RWPE1 (cell line): Measurements from ENCODE around the gene PHF12.

Experiments used
- CTCF ChIA-PET: fragments of 350-600 bp; sonication (Branson Sonifier 250); formaldehyde crosslinking; extraction: SDS; loops from one replicate; lab custom pipeline; 2021; lab: Yijun Ruan, JAX
- POLR2A ChIA-PET: fragments of 400-600 bp; formaldehyde crosslinking; extraction: SDS; loops from one replicate; lab custom pipeline; 2020; ENCODE audit warnings: antibody characterized with exemption; ENCODE audit not compliant: low non-redundant PET; lab: Yijun Ruan, JAX
- DNase-seq: peaks from one replicate; pipeline ENCODE4 v3.0.0; 2012; ENCODE audit warnings: low spot score
- H3K27ac ChIP-seq: fragments of 450-650 bp; 2 replicates; pipeline ENCODE4 v1.5.1; 2017
- TF ChIP-seq, protein P1 (sequence below): fragments of 450-650 bp; conservative IDR thresholded peaks from 2 replicates; pipeline ENCODE4 v1.5.1; 2017; ENCODE audit warnings: low read depth, mild to moderate bottlenecking

Gene PHF12

DNA sequence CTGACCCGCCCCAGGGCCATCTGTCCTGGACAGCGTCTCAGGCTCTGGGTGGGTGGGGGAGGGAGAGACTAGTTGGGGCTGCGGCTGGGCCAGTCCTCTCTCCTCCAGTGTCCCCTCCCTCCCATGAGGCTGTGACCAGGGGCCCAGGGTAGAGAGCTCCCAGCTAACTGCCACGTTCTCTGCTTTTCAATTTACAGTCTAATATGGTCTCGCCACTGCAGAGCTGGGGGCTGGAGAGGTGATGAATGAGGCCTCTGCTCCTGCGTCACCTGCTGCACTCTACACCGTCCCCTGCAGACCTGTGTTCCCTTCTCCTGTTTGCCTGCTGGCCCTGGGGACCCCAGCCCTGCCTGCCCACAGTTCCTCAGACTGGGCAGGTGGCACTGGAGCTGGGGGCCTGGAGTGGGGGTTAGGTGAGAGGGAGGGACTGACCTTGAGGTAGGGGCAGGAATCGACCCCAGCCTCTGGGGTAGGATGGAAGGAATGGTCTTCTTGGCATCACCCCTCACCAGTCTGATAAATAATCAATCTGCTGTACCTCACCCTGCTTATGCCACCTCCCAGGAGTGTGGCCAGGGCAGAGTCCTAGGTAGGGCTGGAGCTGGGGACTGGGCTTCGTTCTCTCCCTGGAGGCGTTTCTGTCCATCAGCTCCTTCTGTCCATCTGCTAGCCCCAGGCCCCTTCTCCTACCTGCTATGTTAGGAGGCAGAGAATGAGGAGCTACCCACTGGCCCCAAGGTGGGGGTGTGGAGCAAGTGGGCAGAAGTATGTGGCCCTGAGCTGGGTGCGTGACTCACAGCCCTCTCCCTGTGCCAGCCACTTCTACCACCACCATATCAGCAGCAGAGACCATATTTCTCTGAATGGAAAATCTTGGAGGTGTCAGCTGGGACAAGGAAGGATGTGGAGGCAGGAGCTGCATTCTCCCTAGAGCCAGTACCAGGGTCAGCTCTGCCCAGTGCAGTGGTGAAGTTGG, 41.6 kb upstream of the PHF12 start:
- ChIA-PET POLR2A (no interaction called here), CTCF (interaction anchor here (1.0 to 1.6 kb wide), 2 partner anchors 119 to 120 kb away, joined by 3 to 7 read pairs; no protein-coding TSS in a partner anchor)
- peak; percentile 18 for DNase-seq

DNA sequence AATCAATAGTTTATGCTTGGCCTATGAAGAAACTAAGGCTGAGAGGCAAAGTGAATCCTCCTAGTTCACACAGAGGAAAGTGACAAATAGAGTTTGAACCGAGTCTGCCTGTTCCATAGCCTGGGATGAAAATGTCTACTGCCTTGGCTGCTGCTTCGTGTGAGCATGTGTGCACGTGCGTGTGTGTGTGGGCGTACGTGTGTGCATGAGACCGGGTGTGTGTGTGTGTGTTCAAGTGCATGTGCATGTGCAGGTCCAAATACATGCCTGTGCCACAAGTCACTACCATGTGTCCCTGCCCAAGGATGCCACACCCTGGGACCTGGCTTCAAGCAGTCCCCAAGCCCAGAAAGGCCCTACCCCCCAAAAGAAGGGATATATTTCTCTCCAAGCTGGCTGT, 40.9 kb upstream of the PHF12 start:
- ChIA-PET CTCF (interaction anchor here (1.6 kb wide), 1 partner anchor 121 kb away, joined by 7 read pairs; no protein-coding TSS in a partner anchor), POLR2A (no interaction called here)
- TF ChIP-seq, protein P1, sequence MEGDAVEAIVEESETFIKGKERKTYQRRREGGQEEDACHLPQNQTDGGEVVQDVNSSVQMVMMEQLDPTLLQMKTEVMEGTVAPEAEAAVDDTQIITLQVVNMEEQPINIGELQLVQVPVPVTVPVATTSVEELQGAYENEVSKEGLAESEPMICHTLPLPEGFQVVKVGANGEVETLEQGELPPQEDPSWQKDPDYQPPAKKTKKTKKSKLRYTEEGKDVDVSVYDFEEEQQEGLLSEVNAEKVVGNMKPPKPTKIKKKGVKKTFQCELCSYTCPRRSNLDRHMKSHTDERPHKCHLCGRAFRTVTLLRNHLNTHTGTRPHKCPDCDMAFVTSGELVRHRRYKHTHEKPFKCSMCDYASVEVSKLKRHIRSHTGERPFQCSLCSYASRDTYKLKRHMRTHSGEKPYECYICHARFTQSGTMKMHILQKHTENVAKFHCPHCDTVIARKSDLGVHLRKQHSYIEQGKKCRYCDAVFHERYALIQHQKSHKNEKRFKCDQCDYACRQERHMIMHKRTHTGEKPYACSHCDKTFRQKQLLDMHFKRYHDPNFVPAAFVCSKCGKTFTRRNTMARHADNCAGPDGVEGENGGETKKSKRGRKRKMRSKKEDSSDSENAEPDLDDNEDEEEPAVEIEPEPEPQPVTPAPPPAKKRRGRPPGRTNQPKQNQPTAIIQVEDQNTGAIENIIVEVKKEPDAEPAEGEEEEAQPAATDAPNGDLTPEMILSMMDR = no peak
- DNase-seq = no peak
- H3K27ac ChIP-seq = no peak overlapping the region

More for the DNA sequence above, 41.6 kb upstream of the PHF12 start:
- H3K27ac ChIP-seq = no peak overlapping the region
- TF ChIP-seq, protein P1 = no peak

DNA sequence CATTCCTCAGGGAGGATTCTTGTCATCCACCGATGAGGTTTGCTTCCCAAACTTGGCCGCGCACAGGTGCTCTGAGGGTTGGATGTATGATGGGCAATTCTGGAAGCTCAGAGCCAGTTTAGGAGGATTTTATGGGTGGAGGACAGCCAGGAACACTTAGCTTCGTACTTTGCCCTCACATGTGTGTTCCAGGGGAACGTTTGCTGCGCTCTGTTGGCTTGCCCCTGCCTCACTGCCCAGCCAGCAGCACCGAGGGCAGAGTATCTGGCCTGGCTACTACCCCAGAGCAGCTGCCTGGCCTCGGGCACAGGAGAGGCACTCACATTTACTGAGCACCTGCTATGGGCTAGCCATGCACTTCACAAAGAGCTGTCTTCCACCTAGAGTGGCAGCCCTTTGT, 40.5 kb upstream of the PHF12 start:
- ChIA-PET CTCF (interaction anchor here (1.6 kb wide), 1 partner anchor 121 kb away, joined by 7 read pairs; no protein-coding TSS in a partner anchor), POLR2A (no interaction called here)
- no peak overlapping the region for H3K27ac ChIP-seq
- no peak for DNase-seq
- TF ChIP-seq, protein P1 = no peak

DNA sequence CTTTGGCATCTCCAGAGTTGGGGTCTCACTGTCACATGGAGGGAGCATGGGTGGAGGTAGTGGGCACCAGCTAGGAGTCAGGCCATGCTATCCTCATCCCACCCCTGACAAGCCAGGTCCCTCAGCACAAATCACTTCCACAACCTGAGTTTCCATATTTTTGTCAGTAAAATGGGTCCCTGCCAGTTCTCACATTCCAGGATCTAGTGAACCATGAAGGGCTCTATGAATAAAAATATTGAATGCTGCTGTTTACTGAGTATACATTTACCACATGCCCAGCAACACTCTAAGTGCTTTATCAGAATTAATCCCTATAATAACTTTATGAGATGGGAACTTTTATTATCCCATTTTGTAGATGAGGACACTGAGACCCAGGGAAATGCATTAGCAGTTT, 37.7 kb upstream of the PHF12 start:
- CTCF ChIA-PET = no interaction called here
- POLR2A ChIA-PET = no interaction called here
- no peak overlapping the region for H3K27ac ChIP-seq
- TF ChIP-seq, protein P1 = no peak
- no peak for DNase-seq

DNA sequence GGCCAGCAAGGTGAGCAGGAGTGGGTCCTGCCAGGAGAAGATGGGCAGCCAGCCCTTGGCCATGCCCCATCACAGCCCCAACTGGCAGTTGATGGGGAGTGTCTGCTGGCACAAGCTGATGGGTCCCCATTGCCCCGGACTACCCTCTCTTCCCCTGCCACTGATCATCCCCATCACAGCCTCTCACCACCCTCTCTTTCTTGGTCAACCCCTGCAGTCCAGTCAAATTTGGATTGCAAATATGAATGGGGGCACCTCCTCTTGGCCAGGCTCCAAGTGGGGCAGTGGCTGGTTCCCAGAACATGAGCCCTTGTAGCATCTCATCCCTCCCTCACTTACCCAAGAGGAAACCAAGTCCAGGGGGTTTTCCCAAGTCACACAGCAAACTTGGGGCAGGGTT, 37.2 kb upstream of the PHF12 start:
- ChIA-PET POLR2A (no interaction called here), CTCF (interaction anchor here (0.5 kb wide), 1 partner anchor 226 kb away, joined by 4 read pairs; no protein-coding TSS in a partner anchor)
- no peak overlapping the region for H3K27ac ChIP-seq
- TF ChIP-seq, protein P1 = no peak
- no peak for DNase-seq

DNA sequence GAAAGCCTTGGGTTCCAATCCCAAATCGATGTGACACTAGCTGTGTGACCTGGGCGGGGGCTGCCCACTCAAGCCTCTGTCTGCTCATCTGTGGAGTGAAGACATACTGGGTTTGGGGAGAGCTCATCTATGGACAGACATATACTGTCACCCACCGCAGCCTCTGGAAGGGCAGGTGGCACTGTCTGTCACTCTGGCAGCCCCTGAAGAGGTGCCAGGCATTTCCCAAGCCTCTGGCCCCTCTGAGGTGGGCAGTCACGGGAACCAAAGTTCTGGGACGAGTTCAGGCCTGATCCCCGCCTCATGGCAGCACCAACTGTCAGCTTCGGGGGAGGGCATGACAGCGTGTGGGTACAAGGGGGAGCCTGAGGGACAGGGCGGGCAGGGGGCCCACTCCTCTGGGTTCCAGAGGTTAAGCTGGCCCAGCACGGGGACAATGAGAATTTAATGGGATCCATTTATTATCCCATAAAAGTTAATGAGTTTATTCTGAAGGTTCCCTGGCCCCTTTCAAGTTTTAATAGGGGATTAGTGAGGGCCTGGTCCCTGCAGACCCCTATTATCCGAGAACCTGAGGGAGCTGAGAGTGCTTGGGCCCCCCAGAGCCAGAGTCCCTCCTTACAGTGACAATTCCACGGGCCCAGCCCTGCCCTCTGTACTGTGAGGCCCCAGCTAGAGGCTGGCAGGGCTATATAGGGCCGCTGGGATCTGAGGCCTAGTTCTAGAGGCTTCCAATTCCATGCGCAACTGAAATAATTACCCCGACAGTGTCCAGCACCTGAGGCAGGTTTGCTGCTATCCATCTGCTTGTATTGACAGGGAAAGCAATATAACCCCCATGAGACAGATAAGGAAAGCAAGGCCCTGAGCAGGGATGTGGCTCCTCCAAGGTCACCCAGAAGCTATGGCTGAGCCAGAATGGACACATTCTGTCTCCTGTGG, 35.7 kb upstream of the PHF12 start:
- TF ChIP-seq, protein P1 = no peak
- DNase-seq = no peak
- ChIA-PET POLR2A (interaction anchor here (0.6 to 0.7 kb wide), 2 partner anchors 9 to 25 kb away, joined by 3 read pairs; no protein-coding TSS in a partner anchor), CTCF (no interaction called here)
- no peak overlapping the region for H3K27ac ChIP-seq
